Activated CD8-positive, alpha-beta memory T cell treated with anti-CD3 and anti-CD28 coated beads for 36 hours (primary cell): ENCODE results near the gene HSFX3. TPM values are rescaled to one million over a fixed set of nuclear protein-coding genes. Genes with fewer than 3 reads are reported as not detected.
"Not testable (repeated sequence)": the region's sequence is repeated elsewhere in the genome, so short reads cannot be mapped to it uniquely, and the experiment has no call there.

ENCODE experiments used
- CTCF ChIA-PET: fragments of 350-600 bp; sonication (Branson Sonifier 250); formaldehyde crosslinking; loops from one replicate; lab custom pipeline; 2021; ENCODE audit warnings: antibody characterized with exemption; lab: Charles Lee
- POLR2A ChIA-PET: fragments of 350-600 bp; sonication (Branson Sonifier 250); formaldehyde crosslinking; loops from one replicate; lab custom pipeline; 2021; ENCODE audit warnings: antibody characterized with exemption; lab: Charles Lee
- total RNA-seq, 2 experiments: library from RNA; stranded (reverse); gene quantifications; one replicate each; pipeline ENCODE4 v1.2.3, GENCODE V29; 2021

The HSFX3 gene, protein sequence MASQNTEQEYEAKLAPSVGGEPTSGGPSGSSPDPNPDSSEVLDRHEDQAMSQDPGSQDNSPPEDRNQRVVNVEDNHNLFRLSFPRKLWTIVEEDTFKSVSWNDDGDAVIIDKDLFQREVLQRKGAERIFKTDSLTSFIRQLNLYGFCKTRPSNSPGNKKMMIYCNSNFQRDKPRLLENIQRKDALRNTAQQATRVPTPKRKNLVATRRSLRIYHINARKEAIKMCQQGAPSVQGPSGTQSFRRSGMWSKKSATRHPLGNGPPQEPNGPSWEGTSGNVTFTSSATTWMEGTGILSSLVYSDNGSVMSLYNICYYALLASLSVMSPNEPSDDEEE
- not detected for total RNA-seq

DNA sequence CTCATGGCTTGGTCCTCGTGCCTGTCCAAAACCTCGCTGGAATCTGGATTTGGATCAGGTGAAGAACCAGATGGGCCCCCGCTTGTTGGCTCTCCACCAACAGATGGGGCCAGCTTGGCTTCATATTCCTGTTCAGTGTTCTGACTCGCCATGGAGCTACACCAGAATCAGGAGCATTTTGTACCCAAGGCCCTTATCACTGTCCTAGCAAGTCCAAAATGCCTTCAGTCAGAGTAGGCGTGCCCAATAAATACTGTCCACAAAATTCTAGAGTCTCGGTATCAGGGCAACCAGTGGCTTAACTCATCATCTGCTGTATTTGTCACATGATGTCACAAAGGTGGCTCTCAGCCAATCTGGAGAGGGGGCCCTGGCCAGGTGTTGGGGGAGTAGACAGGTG is at the start of gene HSFX3:
Gene HSFX3 (minus strand): TSS at position 224 of the 400 bp plus-strand sequence. CDS start 72 bp downstream, at position 152.
- CTCF ChIA-PET = not testable (repeated sequence)

DNA sequence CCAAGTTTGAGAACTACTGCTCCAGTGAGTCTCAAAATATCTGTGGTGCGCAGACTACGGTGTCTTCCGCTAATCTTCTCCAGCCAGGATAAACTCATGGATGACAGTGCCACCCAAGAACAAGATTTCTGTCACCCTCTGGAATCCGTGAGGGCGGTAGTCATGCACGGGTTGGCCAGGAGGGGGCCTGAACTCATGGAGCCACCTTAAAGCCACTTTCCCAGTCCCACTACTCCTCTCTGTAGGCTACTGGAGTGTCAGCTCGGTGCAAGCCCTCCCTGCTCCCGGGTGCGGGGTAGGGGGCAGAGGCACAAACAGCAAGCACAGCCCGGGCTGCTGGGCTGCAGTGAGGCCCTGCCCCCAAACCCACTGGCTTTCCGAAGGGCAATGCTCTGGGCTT is 48.9 kb upstream of the HSFX3 start:
- POLR2A ChIA-PET, CTCF ChIA-PET: not testable (repeated sequence)

More for the DNA sequence above, at the start of gene HSFX3:
- POLR2A ChIA-PET = not testable (repeated sequence)

DNA sequence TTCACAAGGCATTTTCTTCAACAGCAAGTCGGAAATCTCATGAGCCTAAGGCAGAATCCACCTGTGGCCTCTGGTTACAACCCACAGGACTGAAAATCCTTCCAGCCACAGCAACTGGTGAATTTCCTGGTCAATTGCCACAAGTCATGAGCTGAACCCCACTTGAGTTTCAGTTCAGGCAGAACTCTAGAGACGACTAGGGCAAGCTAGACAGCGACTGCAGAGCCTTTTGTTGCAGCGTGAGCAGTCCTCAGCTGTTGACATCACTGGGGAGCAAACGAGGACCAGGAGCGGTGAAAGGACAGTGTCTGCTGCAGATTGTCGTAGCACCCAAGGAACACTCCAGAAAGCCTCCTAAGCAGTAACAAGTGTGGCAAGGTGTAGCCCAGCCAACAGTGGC is 46.2 kb upstream of the HSFX3 start:
- POLR2A ChIA-PET, CTCF ChIA-PET: not testable (repeated sequence)

DNA sequence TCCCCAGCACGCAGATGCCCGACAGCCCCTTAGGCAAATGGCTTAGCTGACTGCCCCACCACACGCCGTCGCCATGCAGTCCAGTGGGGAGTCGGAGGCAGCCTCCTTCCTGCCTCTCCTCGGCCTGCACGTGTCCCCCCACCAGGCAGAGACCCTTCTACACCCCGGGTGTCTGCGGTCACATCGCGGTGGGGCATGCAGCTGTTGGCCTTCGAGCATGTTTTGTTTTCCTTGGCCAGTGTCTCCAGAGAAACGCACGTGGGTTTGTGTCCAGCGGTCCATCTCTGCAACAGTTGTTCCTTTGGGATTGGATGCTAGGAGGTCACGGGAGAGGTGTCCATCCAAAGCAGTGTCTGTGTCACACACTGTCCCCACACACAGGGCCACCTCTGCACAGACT is 45.5 kb upstream of the HSFX3 start, which contains the start of gene HSFX2:
Gene HSFX2 (minus strand): TSS at position 101 of the 400 bp plus-strand sequence. CDS start 614 bp downstream, outside the sequence.
- POLR2A ChIA-PET, CTCF ChIA-PET: not testable (repeated sequence)

DNA sequence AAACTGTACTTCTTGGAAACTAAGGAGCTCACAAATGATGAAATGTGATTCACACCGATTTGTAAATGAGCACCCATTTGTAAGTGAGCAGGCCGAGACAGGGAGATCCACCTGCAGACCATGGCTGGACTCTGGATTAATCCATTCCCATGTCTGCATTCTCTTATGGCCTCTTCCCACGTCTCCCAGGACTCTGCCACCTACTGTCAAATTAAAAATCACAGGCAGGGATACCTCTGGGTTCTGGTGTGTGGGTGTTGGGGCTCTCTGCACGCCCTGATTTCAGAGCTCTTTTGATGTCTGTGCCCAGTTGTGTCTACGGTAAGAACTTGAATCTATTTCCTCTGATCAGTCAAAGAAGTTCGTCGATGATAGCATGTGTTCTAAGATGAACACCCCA is 41.3 kb upstream of the HSFX3 start:
- CTCF ChIA-PET, POLR2A ChIA-PET: not testable (repeated sequence)

DNA sequence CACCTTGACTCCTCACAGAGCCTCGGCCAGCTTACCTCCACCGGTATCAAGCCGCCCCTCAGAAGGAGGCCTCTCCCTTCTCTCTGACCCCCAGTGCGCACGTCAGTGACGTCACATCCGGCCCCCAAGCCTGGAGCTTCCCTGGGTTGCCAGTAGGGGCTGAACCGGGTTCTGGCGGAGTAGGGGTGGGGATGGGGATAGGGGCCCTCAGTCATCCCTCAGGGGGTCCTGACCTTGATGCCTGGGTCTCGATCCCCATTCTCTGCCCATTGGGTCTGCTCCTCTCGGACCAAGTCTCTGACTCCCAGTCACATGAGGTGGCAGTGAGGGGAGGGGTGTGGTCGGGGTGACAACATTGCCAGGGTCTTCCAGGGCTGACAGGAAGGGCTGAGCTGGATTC is 37.6 kb upstream of the HSFX3 start, which contains the start of gene MAGEA9B:
Gene MAGEA9B (minus strand): TSS at position 101 of the 400 bp plus-strand sequence. CDS start 4,280 bp downstream, outside the sequence.
- POLR2A ChIA-PET, CTCF ChIA-PET: not testable (repeated sequence)

DNA sequence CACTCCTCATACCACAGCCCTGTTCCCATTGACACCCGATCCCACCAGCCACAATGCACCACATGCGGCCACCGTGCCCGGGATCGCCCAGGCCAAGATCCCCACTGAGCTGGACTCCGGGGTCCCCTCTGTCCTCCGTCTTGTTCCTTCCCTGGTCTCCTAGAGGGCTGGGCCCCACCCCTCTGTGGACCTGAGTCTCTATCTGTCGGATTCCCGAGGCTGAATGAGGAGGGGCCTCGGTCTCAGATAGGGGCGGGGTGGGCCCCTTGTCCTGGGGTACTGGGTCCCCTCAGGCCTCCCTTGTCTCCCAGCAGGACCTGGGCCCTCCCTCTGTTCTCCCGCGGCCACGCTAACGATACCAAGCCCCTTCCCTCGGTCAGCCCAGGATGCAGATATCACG is 35.9 kb upstream of the HSFX3 start:
- POLR2A ChIA-PET, CTCF ChIA-PET: not testable (repeated sequence)

DNA sequence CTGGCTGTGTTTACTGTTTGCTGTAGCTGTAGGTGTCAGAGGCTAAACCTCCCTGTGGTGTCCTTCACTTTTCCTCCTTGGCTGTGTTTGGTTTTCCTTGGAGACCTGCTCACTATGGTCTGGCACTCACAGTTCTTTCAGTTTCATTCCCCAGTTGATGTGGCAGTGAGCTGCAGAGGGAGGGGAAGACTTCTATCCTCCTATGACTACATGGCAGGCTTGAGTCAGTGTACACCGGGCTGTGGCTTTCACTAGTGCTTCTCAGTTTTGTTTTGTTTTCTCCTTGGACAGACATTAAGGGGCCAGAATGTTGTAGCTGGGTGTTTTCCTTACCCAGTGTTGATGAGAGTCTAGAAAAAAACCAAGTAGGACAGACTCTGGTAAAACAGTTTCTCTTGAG is 23.7 kb upstream of the HSFX3 start:
- CTCF ChIA-PET, POLR2A ChIA-PET: not testable (repeated sequence)

DNA sequence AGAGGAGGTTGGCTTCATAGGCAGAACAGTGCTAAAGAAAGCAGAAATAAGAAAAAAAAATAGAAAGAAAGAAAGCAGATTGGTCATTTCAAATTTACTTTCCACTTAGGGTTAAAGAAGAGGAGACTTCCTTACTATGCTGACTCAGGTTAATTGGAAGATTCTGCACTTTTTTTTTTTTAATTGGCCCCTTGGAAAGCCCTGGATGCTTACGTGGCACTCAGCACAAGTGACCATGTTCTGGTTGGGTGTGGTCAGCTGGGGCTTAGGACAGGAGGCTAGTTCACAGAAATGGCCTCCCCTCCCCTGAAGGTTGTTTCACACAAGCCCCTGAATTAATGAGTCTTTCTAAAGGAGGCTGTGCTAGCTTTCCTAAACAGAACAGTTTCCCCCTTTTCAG is 23.0 kb upstream of the HSFX3 start:
- ChIA-PET CTCF (no interaction called here), POLR2A (interaction anchor here (0.6 kb wide), 1 partner anchor 1048 kb away, joined by 7 read pairs; no protein-coding TSS in a partner anchor)

DNA sequence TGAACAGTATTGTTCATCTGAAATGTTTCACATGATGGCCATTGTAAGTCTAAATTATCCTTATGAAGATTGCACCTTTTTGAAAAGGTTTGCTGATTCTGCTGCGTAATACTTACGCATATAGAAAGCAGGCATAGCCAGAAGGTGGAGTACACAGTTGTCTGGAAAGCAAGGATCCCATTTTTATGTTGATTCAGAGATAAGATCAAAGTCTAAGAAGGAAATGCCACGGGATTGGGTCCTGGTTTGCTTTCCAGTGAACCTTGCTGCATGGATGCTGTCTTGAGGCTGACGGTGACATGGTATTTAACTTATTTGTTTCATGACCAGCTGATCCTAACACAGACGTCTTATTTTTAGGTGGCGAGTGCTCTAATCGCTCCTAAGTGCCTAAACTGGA is 22.0 kb upstream of the HSFX3 start:
- POLR2A ChIA-PET = no interaction called here
- CTCF ChIA-PET = no interaction called here

DNA sequence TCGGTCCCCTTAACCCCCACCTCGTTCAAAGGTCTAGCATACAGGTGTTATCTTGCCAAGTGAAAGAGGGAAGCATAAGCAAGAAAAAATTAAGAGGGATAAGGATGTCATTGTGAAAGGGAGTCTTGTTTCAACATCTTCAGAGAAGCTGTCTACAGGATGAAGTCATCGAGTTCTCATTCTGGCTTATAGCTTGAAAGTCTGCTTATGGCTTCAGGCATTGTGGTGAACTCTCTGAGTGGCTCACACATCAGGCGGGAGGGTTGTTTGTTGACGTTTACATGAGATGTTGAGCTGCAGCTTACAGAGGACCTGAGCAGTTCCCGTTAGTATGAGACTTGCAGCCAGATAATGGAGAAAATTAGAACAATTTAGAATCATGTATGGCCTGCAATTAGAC is 20.9 kb upstream of the HSFX3 start:
- POLR2A ChIA-PET = no interaction called here
- CTCF ChIA-PET = no interaction called here

DNA sequence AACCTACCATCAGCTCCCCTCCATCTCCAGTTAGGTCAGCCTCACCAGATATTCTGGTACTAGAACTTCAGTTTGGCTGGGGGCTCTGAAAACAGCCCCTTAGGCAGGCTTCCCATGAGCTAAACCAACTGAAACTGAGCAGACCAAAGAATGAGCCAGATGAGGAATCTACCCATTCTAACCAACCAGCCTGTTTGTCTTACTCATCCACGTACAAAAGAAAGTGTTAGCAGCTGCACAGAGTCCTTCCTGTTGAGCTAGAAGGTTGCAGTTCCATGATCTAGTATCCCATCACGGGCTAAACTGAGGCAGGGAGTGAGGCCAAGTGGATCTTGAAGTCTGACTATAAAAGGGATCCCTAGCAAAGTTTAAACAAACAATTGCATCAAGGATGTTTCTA is 20.0 kb upstream of the HSFX3 start:
- CTCF ChIA-PET = no interaction called here
- POLR2A ChIA-PET = interaction anchor here (0.6 kb wide), 1 partner anchor 228 kb away, joined by 5 read pairs; no protein-coding TSS in a partner anchor

DNA sequence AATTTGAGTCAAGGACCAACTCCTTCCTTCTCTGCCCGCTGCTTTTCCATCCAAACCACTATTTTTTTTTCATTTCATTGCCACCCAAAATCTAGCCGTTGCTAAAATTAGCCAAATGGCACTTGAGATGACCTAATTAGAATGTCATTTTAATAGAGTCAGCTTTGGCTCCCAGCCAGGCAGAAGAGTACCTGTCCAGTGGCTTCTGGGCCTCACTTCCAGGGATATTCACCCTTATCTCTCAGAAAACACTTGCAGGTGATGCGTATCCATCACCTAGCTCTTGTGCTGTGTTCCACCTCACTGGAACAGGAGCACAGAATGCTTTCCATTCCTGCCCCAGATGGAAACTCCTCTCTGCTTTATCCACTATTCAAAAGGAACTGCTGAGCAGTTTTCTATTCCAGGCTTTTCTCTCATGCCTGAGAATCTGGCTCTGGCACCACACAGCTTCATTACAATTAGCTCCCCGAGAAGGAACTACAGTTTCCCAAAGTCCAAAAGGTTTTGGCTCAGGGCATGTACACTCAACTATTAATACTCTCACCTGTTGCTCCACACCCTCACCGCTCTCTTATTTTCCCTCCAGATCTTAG is 19.1 kb upstream of the HSFX3 start:
- CTCF ChIA-PET = no interaction called here

DNA sequence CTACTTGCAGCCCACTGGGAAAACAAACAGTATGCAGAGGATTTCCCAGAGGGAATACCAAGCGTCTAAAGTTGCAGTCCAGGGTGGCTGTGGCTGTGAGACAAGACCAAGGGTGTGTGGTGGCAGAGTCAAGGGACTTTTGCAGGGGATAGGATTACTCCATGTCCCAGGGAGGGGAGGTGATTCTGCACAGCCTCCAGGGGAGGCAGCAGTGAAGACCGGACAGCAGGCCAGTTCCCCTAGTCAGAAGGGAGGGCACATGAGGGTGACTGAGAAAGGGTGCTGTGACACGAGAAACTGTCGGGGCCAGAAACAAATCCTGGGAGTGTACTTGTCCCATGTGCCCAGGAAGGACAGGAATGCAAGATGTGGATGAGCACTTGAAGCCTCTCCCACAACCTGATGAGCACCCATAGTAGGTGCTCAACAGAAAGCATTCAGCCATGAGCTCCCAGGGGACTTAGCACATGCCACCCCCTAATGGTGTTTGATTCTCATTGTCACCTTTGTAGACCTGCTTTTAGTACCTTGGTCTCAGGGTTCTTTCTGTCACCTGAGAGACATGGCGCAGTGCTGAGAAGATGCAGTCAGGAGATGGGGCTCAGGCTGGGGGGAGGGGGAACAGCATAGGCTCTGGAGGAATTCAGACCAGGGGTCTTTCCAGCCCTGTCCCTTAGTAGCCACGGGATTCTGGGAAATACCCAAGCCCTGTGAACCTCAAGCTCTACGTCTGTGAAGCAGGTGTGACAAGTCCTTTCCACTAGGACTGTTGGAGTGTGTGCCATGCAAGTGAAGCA is 18.1 kb upstream of the HSFX3 start:
- ChIA-PET CTCF (no interaction called here), POLR2A (no interaction called here)

More for the DNA sequence above, 19.1 kb upstream of the HSFX3 start:
- POLR2A ChIA-PET = no interaction called here

DNA sequence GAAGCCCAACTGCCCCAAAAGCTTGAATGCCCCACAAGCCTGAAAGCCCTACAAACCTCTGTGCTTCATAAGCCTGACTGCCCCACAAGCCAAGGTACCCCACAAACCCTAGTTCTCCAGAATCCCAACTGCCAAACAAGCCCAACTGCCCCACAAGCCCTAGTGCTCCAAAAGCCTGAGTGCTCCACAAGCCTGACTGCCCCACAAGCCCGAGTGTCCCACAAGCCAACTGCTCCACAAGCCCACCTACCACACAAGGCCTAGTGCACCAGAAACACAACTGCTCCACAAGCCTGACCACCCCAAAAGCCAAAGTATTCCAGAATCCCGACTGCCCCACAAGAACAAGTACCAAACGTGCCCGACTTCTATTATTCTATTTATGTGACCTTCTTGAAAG is 13.6 kb upstream of the HSFX3 start:
- ChIA-PET POLR2A (no interaction called here), CTCF (no interaction called here)

DNA sequence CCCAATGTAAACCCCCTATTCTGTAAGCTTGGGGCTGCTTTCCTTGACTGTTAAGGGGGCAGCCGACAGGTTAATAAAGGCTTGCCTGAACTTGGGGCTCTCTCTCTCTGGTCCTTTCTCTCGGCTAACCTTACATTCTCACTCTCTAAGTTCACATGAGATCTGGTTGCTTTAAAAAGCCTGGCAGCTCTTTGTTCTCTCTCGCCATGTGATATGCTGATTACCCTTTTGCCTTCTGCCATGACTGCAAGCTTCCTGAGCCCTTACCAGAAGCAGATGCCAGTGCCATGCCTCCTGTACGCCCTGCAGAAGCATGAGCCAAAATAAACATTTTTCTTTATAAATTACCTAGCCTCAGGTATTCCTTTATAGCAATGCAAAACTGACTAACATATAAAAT is 5.5 kb upstream of the HSFX3 start:
- CTCF ChIA-PET, POLR2A ChIA-PET: not testable (repeated sequence)

DNA sequence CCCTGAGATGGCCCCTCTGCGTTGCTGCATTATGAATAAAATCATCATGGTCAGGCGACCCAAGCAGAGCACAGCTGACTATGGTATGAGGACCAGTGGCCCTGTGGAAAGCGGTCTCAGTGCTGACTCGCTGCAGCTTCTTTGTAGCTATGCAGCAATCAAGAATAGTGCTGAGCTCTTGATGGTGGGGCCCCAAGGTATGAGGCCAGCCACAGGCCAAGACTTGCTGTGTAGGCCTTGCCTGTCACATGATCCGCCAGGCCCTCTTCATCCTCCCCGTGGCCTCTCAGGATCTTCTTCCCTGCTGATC is 2.2 kb upstream of the HSFX3 start:
- POLR2A ChIA-PET, CTCF ChIA-PET: not testable (repeated sequence)

DNA sequence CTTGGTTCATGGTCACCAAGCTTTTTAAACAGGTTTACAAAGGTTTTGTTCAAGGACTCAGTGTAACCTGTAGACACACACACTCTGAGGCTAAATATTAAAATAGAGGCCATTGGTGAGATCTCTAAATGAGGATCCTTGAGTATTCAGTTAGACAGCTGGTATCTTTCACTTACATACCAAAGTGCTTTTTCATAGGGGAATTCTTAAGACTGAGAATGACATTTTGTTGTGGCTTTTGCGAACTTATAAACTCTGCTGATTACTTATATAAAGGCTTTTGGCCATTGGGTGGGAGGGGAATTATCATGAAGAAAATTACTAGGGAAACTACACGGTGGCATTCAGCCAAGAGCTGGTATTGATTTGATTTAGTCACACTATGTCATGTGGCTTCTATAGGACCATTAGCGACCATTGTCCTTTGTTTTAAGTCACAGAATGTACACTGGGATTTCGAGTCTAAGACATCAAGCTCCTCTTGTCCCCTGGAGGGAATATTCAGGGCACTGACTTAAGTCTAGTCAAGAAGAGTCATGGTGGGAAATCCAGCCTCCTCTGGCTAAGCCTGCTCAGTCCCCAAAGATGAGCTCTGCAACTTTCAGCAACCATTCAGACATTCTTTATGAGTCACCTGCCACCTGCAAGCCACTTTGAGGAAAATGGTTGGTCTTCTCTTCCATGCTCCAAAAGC is 1.7 kb upstream of the HSFX3 start:
- POLR2A ChIA-PET, CTCF ChIA-PET: not testable (repeated sequence)

DNA sequence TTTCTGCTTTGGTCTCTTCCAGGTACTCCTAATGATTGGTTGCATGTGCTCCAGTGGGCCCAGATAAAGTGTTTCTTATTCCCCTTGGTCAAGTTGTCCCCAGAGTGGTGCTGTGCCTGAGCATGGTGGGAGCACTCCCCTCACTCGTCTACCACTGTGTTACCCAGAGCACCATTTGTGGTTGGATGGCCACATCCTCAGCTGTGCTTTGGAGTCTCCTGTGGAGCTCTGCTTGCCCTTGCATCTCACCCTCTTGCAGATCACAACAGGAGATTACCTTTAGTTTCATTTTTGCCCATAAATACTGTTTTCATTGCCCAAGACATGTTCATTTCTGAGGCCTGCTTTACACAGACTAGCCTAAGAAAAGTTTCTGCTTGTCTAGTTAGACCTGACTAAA is 730 bp upstream of the HSFX3 start:
- CTCF ChIA-PET = not testable (repeated sequence)

DNA sequence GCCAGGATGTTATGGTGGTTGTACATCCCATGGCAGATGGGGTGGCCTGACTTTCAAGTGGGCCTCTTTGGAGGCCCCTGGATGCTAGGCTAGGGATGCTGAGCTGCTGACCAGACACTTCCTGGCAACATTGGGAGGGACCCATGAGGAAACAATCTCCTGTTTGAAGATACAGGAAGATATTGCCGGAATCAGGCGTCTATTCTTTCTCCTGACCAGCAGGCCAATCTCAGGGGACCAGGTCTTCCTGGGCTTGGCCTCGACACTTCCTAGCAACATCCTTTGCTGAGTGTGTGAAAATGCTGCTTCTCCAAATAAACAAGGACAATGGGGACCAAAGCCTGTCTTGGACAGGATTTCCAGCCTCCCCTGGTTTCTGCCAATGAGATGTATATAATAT is 1.9 kb downstream of the HSFX3 start:
- POLR2A ChIA-PET, CTCF ChIA-PET: not testable (repeated sequence)

More for the DNA sequence above, 730 bp upstream of the HSFX3 start:
- POLR2A ChIA-PET = not testable (repeated sequence)
